ENCODE measurements around the gene GATA6. TPM values are rescaled to one million over a fixed set of nuclear protein-coding genes. Genes with fewer than 3 reads are reported as not detected.
"Not testable (repeated sequence)": the region's sequence is repeated elsewhere in the genome, so short reads cannot be mapped to it uniquely, and the experiment has no call there.

The GATA6 gene
- total RNA-seq, 1 donor from 2014 or later, result 2.5 TPM

GRCh38 chr18:22191346-22191695, 21.9 kb downstream of the GATA6 start:
- Histone ChIP-seq H3K4me3 (ENCODE audit: low read depth, low read length) (no peak overlapping the region), H3K36me3 (ENCODE audit: control insufficient read depth, insufficient read depth, low read length) (no peaks in the 10 kb centered on the region), H3K27me3 (ENCODE audit: control insufficient read depth, insufficient read depth, low read length) (no peaks in the 10 kb centered on the region)
- TF ChIP-seq CTCF (IDR thresholded peaks at IDR 0.05; ENCODE audit: insufficient read depth, low read length, poor library complexity, severe bottlenecking), result no peak
- DNase-seq (ENCODE audit: low read depth), result no peak

GRCh38 chr18:22191923-22192322, 22.5 kb downstream of the GATA6 start:
- TF ChIP-seq CTCF (IDR thresholded peaks at IDR 0.05; ENCODE audit: insufficient read depth, low read length, poor library complexity, severe bottlenecking), result no peak
- no peaks in the 10 kb centered on the region for H3K27me3 ChIP-seq (ENCODE audit: control insufficient read depth, insufficient read depth, low read length)
- H3K36me3 ChIP-seq (ENCODE audit: control insufficient read depth, insufficient read depth, low read length), result no peaks in the 10 kb centered on the region
- no peak for DNase-seq (ENCODE audit: low read depth)
- no peak overlapping the region for H3K4me3 ChIP-seq (ENCODE audit: low read depth, low read length)

GRCh38 chr18:22193466-22193865, 24.1 kb downstream of the GATA6 start:
- TF ChIP-seq CTCF (IDR thresholded peaks at IDR 0.05; ENCODE audit: insufficient read depth, low read length, poor library complexity, severe bottlenecking), result no peak
- H3K4me3 ChIP-seq (ENCODE audit: low read depth, low read length), result no peak overlapping the region
- no peaks in the 10 kb centered on the region for H3K27me3 ChIP-seq (ENCODE audit: control insufficient read depth, insufficient read depth, low read length)
- no peaks in the 10 kb centered on the region for H3K36me3 ChIP-seq (ENCODE audit: control insufficient read depth, insufficient read depth, low read length)
- no peak for DNase-seq (ENCODE audit: low read depth)

GRCh38 chr18:22194151-22194598, 24.8 kb downstream of the GATA6 start:
- Histone ChIP-seq H3K27me3 (ENCODE audit: control insufficient read depth, insufficient read depth, low read length) (no peaks in the 10 kb centered on the region), H3K36me3 (ENCODE audit: control insufficient read depth, insufficient read depth, low read length) (no peaks in the 10 kb centered on the region), H3K4me3 (ENCODE audit: low read depth, low read length) (no peak overlapping the region)
- no peak for TF ChIP-seq CTCF (IDR thresholded peaks at IDR 0.05; ENCODE audit: insufficient read depth, low read length, poor library complexity, severe bottlenecking)
- no peak for DNase-seq (ENCODE audit: low read depth)

GRCh38 chr18:22195052-22195451, 25.7 kb downstream of the GATA6 start:
- DNase-seq (ENCODE audit: low read depth), result no peak
- H3K4me3 ChIP-seq (ENCODE audit: low read depth, low read length), result no peak overlapping the region
- H3K36me3 ChIP-seq (ENCODE audit: control insufficient read depth, insufficient read depth, low read length), result no peaks in the 10 kb centered on the region
- TF ChIP-seq CTCF (IDR thresholded peaks at IDR 0.05; ENCODE audit: insufficient read depth, low read length, poor library complexity, severe bottlenecking), result no peak
- H3K27me3 ChIP-seq (ENCODE audit: control insufficient read depth, insufficient read depth, low read length), result no peaks in the 10 kb centered on the region

GRCh38 chr18:22196943-22197342, 27.6 kb downstream of the GATA6 start:
- H3K4me3 ChIP-seq (ENCODE audit: low read depth, low read length); DNase-seq (ENCODE audit: low read depth); H3K27me3 ChIP-seq (ENCODE audit: control insufficient read depth, insufficient read depth, low read length); H3K36me3 ChIP-seq (ENCODE audit: control insufficient read depth, insufficient read depth, low read length): not testable (repeated sequence)

All from kidney epithelial cell (primary cell).